Coronary artery (tissue), 2 donors: Measurements from ENCODE around the gene BLCAP.
"Not testable (repeated sequence)": the region's sequence is repeated elsewhere in the genome, so short reads cannot be mapped to it uniquely, and the experiment has no call there.

Source experiments
- DNase-seq: peaks from one replicate; pipeline ENCODE4 v3.0.0-alpha.2; 2017; ENCODE audit warnings: low spot score
- H3K27ac ChIP-seq, 2 donors: fragments of 200-600 bp; sonication (generic); one replicate each; pipeline ENCODE4 v1.5.1; 2016 to 2019
- H3K4me3 ChIP-seq: fragments of 200-600 bp; sonication (generic); 2 replicates; pipeline ENCODE4 v1.5.1; 2016; ENCODE audit warnings: mild to moderate bottlenecking, moderate library complexity
- CTCF ChIP-seq: fragments of 200-600 bp; sonication (generic); IDR thresholded peaks from one replicate; pipeline ENCODE4 v1.5.1; 2019; ENCODE audit warnings: antibody characterized with exemption

Gene BLCAP

GRCh38 chr20:37490663-37491350 is 36.9 kb downstream of the BLCAP start:
- H3K27ac ChIP-seq = no peak overlapping the region
- TF ChIP-seq CTCF = no peak
- no peak overlapping the region for H3K4me3 ChIP-seq
- no peak for DNase-seq

- not testable (repeated sequence) for H3K27ac ChIP-seq, DNase-seq, H3K4me3 ChIP-seq
Measured at GRCh38 chr20:37486209-37486608, 41.5 kb downstream of the BLCAP start.

GRCh38 chr20:37484331-37484730 is 43.3 kb downstream of the BLCAP start:
- Histone ChIP-seq H3K4me3 (no peak overlapping the region), H3K27ac (no peak overlapping the region)
- TF ChIP-seq CTCF = no peak
- DNase-seq = no peak

- DNase-seq = no peak
- no peak for TF ChIP-seq CTCF
- H3K4me3 ChIP-seq = no peak overlapping the region
- H3K27ac ChIP-seq = no peak overlapping the region
Measured at GRCh38 chr20:37481610-37482009, 46.1 kb downstream of the BLCAP start.

GRCh38 chr20:37480919-37481318 is 46.8 kb downstream of the BLCAP start:
- no peak overlapping the region for H3K27ac ChIP-seq
- no peak for DNase-seq
- no peak for TF ChIP-seq CTCF
- no peak overlapping the region for H3K4me3 ChIP-seq

GRCh38 chr20:37479925-37480691 is 47.6 kb downstream of the BLCAP start:
- Histone ChIP-seq H3K27ac (peak overlapping the region in 1 of 2 donors; percentile 42), H3K4me3 (no peak overlapping the region)
- TF ChIP-seq CTCF = no peak
- no peak for DNase-seq

- Histone ChIP-seq H3K27ac (peak overlapping the region in 1 of 2 donors; percentile 42), H3K4me3 (no peak overlapping the region)
- DNase-seq = no peak
- no peak for TF ChIP-seq CTCF
Measured at GRCh38 chr20:37479266-37479665, 48.4 kb downstream of the BLCAP start.
